Dermis microvascular lymphatic vessel endothelial cell (primary cell): ENCODE measurements around the gene SEMA3E. TPM values are rescaled to one million over a fixed set of nuclear protein-coding genes. Genes with fewer than 3 reads are reported as not detected.

Source experiments
- DNase-seq, 2 donors: peaks; one replicate each; pipeline versions ENCODE4 v3.0.0 to v3.0.0-alpha.2; 2010; ENCODE audit warnings: low read depth in 2 of 2
- total RNA-seq: library from RNA; depleted of rRNA; stranded (reverse); fragments of >200 nt; gene quantifications from 2 replicates; pipeline ENCODE4 v1.2.1, GENCODE V29; 2014

The SEMA3E gene
- total RNA-seq, 1 donor from 2014 or later = 0.26 TPM

DNA sequence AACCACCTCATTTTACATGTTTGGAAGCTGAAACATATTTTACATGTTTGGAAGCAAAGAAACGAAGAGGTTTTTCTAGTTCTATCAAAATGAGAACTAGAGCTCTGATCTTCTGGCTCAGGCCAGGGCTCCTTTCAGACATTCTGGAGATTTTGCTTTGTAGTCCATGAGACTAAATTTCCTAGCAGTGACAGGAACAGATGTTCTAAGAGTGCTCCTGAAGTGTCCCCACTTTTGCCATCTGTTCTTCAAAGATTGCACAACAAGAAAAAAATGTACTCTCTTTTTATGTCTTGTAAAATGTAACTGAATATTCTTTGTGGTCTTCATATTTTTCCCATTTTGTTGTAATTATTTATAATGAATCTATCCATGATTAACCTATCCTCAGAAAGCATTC is 289.8 kb downstream of the SEMA3E start:
- DNase-seq = no peak

DNA sequence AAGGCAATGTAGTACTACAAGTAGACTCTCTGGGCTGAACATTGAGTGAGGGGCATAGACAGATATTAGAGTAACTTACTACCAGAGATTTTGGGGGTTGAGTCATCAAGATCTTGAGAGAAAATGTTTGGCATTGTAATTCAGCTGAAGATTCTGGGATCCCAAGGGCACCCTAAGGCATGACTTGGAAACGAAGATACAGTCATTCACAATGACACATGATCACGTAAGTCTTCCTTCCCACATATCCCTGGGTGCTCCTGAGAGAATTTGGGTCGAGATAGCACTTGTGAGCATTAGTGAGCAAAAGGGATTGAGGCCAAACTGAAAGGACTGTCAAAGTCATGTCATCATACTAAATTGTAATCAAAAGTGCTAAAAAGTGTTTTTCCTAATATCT is 293.8 kb downstream of the SEMA3E start:
- DNase-seq = no peak

DNA sequence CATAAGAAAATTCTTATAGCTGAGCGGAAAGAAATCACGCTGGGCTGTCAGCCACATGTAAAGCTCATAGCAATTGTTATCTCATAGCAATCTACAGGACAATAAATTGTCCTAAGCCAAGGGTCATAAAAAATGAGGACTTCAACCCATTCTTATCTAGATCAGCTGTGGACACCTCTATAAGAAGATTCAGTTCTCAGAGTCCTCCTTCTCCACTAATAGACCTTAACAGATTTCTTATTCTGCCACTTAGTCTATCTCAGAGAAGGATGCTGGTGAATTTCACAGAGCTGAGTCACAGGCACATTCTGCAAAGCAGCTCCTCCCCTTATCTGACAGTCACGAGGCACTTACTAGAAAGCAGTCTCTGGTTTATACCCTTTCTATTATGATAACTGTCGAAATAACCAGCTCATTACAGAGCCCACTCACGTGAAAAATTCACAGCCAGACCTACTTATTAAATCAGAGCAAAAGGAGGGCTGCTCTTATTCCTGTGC is 300.9 kb downstream of the SEMA3E start:
- peak in 1 of 2 donors; percentile 17 for DNase-seq

DNA sequence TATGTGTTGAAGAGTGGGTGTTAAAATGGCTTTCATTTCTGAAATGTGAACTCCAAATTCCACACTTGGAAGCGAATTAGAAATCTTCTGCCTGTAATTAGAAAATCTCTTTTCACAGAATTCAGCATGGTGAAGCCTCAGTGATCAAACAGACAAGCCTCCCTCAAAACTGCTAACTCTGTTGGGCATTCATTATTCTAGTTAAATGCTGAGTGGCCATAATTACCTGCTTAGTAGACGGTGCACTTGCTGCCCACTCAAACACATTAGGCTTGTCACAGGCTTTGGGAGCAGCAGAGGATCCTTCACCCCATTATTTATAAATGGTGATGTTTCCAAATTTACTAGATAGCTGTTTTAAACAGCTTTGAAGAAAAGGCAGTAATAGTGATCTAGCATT is 309.0 kb downstream of the SEMA3E start:
- DNase-seq = no peak

DNA sequence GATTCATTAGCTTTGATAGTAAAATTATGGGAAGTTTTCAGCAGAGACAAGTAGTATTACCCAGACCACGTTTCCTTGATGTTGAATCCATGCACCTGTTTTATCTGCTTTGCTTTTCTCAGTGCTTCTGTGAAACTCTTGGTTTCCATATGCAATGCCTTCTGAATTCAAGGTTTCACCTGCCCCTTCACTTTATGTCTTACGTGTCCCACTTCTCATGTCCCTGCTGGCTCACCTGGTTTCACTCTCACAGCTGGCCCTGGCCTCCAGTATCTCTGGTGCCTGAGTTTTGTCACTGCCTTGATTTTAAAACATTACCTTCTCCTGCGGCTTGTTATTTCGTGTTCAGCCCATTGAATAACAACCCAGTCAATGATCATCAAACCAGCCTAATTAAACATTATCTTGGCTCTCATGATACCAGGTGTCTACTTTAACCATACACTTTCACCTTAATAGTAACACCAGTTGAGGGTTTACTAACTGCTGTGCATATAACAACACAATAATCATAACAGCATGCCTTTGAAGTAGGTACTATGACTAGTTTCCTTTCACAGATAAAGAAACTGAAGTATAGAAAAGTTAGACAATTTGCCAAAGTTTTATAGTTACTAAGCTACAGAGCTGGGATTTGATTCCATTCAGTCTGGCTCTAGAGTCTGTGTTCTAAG is 310.5 kb downstream of the SEMA3E start:
- no peak for DNase-seq

DNA sequence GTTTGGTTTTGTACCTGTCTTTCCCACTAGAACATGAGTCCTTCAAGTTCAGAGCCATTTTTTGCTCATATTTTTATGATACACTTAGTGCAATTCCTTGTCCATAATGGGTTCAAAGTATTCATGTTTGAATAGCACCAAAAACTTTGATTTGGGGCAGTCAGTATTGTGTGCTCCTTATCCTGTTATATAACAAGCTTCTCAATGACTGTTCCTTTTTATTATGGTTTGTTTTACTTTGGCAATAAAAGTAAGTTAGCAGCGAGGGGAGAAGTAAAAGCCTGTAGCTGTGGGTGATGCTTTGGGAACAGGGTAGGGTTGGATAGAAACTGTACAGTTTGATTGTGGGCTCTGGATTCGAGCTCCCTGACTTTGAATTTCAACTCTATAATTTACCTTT is 311.9 kb downstream of the SEMA3E start:
- no peak for DNase-seq

DNA sequence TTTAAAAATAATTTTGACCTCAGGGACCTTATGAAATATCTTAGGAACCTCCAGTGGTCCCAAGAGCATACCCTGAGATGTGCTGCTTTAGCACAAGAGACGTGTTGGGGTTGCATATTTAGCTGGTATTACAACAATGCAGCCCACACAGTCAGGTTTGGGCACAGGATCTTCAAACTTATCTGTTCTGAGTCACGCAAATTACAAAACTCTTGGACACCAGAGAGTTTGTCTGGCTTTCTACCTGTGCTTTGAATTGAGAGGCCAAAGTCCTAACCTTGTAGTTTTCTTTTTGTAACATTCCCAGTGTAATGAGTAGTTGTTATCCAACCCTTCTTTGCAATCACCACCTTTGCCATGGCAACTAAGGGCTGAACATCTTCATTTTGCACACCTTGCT is 322.7 kb downstream of the SEMA3E start:
- DNase-seq = no peak

DNA sequence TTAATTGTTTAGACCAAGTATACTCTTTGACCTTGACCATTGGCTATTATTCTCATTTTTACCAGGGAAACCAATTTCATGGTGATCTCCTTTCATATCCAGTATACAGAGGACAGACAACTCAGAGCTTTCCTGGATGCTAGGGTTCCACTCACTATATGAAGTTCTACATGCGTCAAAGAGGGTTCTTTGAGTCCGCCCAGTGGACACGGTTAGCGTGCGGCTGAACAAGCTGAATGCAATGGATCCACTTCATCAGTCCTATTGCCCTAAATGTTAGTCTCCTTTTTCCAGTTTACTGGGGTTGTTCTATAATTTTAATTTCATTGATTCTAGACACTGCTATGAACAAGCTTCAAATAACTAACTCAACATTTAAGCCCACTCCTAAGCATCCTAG is 323.9 kb downstream of the SEMA3E start:
- DNase-seq = no peak

DNA sequence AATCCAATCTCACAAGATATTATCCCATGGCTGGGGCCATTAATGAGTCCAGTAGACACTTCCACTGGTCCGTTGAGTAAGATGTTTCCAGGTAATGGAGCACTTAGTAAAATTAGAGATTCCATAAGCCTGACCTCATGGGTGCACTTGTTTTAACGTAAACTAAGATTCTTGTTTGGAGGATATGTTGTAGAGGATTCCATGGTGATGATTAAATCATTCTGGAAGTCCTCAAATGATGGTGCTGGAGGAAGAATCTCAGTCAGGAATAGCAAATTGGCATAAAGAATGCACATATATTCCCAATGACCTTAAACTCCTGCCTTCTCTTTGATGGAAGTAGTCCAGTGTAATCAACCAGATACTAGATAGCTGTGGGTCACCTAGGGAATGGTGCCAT is 324.3 kb downstream of the SEMA3E start:
- no peak for DNase-seq

DNA sequence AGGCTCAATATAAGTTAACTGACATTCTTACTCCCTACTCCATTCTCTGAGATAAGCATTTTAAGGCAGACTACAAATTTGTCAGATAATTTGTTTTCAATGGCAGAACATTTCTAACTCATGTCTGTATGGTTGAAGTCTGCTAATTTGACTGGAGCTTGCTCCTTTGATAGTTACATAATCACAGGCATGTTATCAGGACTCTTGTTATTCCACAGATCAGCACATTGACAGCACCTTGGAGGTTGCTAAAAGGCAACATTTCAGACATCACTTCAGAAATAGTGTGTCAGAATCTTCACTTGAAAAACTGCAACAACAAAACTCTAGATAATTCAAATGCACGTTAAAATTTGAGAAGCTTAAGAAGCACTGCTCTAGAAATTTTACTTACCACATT is 327.9 kb downstream of the SEMA3E start:
- DNase-seq = no peak

DNA sequence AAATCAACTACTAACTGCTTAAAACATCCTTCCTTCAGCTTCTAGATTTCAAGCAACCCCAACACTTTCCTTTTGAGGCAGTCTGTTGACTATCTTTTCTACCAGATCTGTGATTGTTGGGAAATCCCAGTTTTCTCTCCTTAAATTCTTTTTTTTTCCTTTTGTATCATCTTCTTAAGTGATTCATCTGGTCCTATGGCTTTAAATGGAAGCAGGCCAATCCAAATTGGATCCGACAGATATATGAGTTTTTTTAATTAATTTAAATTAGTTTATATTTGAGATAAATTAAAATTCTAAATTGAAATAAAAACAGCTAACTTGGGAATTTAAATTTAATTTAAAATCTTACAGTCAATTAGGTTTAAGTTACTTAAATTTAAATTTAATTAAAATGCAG is 335.0 kb downstream of the SEMA3E start:
- DNase-seq = no peak
